Fibroblast of the aortic adventitia (primary cell): ENCODE results near the gene FGF14. TPM values are rescaled to one million over a fixed set of nuclear protein-coding genes. Genes with fewer than 3 reads are reported as not detected.

Experiments used
- DNase-seq: peaks from one replicate; pipeline ENCODE4 v3.0.0-alpha.2; 2010; ENCODE audit warnings: low read depth
- H3K4me3 ChIP-seq: 2 replicates; pipeline ENCODE4 v1.5.1; 2011; ENCODE audit warnings: low read depth, mild to moderate bottlenecking, control low read depth, low read length, moderate library complexity
- CTCF ChIP-seq: IDR thresholded peaks from 2 replicates; pipeline ENCODE4 v1.5.1; 2011; ENCODE audit warnings: mild to moderate bottlenecking, low read length, control low read depth, inconsistent platforms; ENCODE audit not compliant: insufficient read depth
- total RNA-seq: library from RNA; depleted of rRNA; stranded (reverse); fragments of >200 nt; gene quantifications from 2 replicates; pipeline ENCODE4 v1.2.3, GENCODE V29; 2012; ENCODE audit warnings: low replicate concordance

The FGF14 gene
- total RNA-seq, 1 donor = 1.4 TPM

- no peak overlapping the region for H3K4me3 ChIP-seq
- no peak for DNase-seq
- TF ChIP-seq CTCF = no peak
These were observed 486.5 kb downstream of the FGF14 start for GRCh38 chr13:101915331-101915730.

- TF ChIP-seq CTCF = no peak
- no peak for DNase-seq
- H3K4me3 ChIP-seq = no peak overlapping the region
These were observed 490.1 kb downstream of the FGF14 start for GRCh38 chr13:101911752-101912151.

GRCh38 chr13:101903890-101904289 is 498.0 kb downstream of the FGF14 start:
- DNase-seq = no peak
- no peak overlapping the region for H3K4me3 ChIP-seq
- no peak for TF ChIP-seq CTCF

- no peak for TF ChIP-seq CTCF
- H3K4me3 ChIP-seq = no peak overlapping the region
- no peak for DNase-seq
These were observed 503.2 kb downstream of the FGF14 start for GRCh38 chr13:101898676-101899075.

- TF ChIP-seq CTCF = no peak
- no peak for DNase-seq
- no peak overlapping the region for H3K4me3 ChIP-seq
These were observed 505.3 kb downstream of the FGF14 start for GRCh38 chr13:101896541-101896940.

GRCh38 chr13:101893021-101893420 is 508.8 kb downstream of the FGF14 start:
- DNase-seq = no peak
- no peak overlapping the region for H3K4me3 ChIP-seq
- TF ChIP-seq CTCF = no peak

- H3K4me3 ChIP-seq = no peak overlapping the region
- TF ChIP-seq CTCF = no peak
- no peak for DNase-seq
These were observed 509.6 kb downstream of the FGF14 start for GRCh38 chr13:101892296-101892695.
